HG02885 (cell line): ENCODE measurements around the gene ERF.

Source experiments
- ATAC-seq: cut with Tn5 transposase; IDR thresholded peaks from one replicate; pipeline ENCODE4 v1.9.1; 2021; ENCODE audit warnings: mild to moderate bottlenecking; ENCODE audit not compliant: unreplicated experiment, poor library complexity

ERF gene

GRCh38 chr19:42219812-42220750, 34.8 kb downstream of the ERF start, which contains the start of gene ZNF526:
TSS of gene ZNF526 (plus strand) at chr19:42220312. CDS start at chr19:42224404, 4,092 bp downstream.
- peak; percentile 84 for ATAC-seq

GRCh38 chr19:42217520-42218437, 37.1 kb downstream of the ERF start, which contains the start of gene DEDD2:
TSS of gene DEDD2 (minus strand) at chr19:42217677. CDS start at chr19:42217007, 670 bp downstream.
- ATAC-seq = peak; percentile 72

- ATAC-seq = peak; percentile 3
Measured at GRCh38 chr19:42216653-42217519, 38.0 kb downstream of the ERF start.

- no peak for ATAC-seq
Measured at GRCh38 chr19:42214810-42215485, 40.0 kb downstream of the ERF start.

GRCh38 chr19:42212886-42213285, 42.0 kb downstream of the ERF start:
- ATAC-seq = no peak

- ATAC-seq = no peak
Measured at GRCh38 chr19:42208612-42209011, 46.3 kb downstream of the ERF start.

GRCh38 chr19:42207767-42208271, 47.1 kb downstream of the ERF start:
- ATAC-seq = no peak

GRCh38 chr19:42206871-42207755, 47.8 kb downstream of the ERF start:
- no peak for ATAC-seq

GRCh38 chr19:42204664-42205063, 50.3 kb downstream of the ERF start:
- ATAC-seq = no peak

- ATAC-seq = no peak
Measured at GRCh38 chr19:42203700-42204099, 51.2 kb downstream of the ERF start.

- ATAC-seq = no peak
Measured at GRCh38 chr19:42202290-42202880, 52.5 kb downstream of the ERF start.

- peak; percentile 57 for ATAC-seq
Measured at GRCh38 chr19:42201489-42202289, 53.2 kb downstream of the ERF start.

GRCh38 chr19:42200116-42200715, 54.7 kb downstream of the ERF start:
- ATAC-seq = no peak

GRCh38 chr19:42199440-42200115, 55.4 kb downstream of the ERF start:
- peak; percentile 41 for ATAC-seq

- ATAC-seq = peak; percentile 40
Measured at GRCh38 chr19:42198676-42199439, 56.1 kb downstream of the ERF start.
